Metanephros (tissue), 2 donors: ENCODE measurements around the gene SNX15. TPM values are rescaled to one million over a fixed set of nuclear protein-coding genes. Genes with fewer than 3 reads are reported as not detected.

Experiments used
- small RNA-seq: library from RNA; depleted of rRNA; stranded (forward); fragments of <200 nt; gene quantifications from one replicate; pipeline ENCODE3, GENCODE V24; 2014; ENCODE audit warnings: low replicate concordance
- total RNA-seq: library from RNA; depleted of rRNA; stranded (reverse); fragments of >200 nt; gene quantifications from one replicate; pipeline ENCODE4 v1.2.3, GENCODE V29; 2014

SNX15 gene
- 21.5 TPM for total RNA-seq

GRCh38 chr11:65027213-65028067 lies at the start of gene SNX15:
Gene SNX15, plus strand, starts transcription at chr11:65027439. Its CDS starts 99 bp downstream, at chr11:65027538.

GRCh38 chr11:64996710-64997380 lies 30.4 kb upstream of the SNX15 start, which contains the start of gene BATF2:
Gene BATF2, minus strand, starts transcription at chr11:64996971. Its CDS starts 57 bp downstream, at chr11:64996914.

GRCh38 chr11:65013888-65014725 lies 13.1 kb upstream of the SNX15 start, which contains the start of gene ARL2:
Gene ARL2, plus strand, starts transcription at chr11:65014160. Its CDS starts 48 bp downstream, at chr11:65014208.

GRCh38 chr11:65040847-65041622 lies 13.8 kb downstream of the SNX15 start, which contains the start of gene SAC3D1:
Gene SAC3D1, plus strand, starts transcription at chr11:65041210. Its CDS starts 83 bp downstream, at chr11:65041293.

GRCh38 chr11:65058419-65059054 lies 31.3 kb downstream of the SNX15 start, which contains the start of gene NAALADL1:
Gene NAALADL1, minus strand, starts transcription at chr11:65058553. Its CDS starts 32 bp downstream, at chr11:65058521.

GRCh38 chr11:65083834-65084597 lies 56.8 kb downstream of the SNX15 start, which contains the start of the genes CDCA5 and ZFPL1:
Gene CDCA5, minus strand, starts transcription at chr11:65084040. Its CDS starts 62 bp downstream, at chr11:65083978.
Gene ZFPL1, plus strand, starts transcription at chr11:65084222. Its CDS starts 477 bp downstream, at chr11:65084699.

Small RNAs within 50 kb of the gene (small RNA-seq; reads per million reads assigned to genes)
- gene MIR6879 (not detected), gene SNX15 (not detected)

Other genes starting within 250 kb of the SNX15 start
- gene SF1, start 248.9 kb upstream of the SNX15 start, total RNA-seq = 149 TPM
- 23.6 TPM for gene MAP4K2, start 224.2 kb upstream of the SNX15 start, total RNA-seq
- gene MEN1, start 216.9 kb upstream of the SNX15 start, total RNA-seq = 31.8 TPM
- gene CDC42BPG, start 182.8 kb upstream of the SNX15 start, total RNA-seq = 8.7 TPM
- gene EHD1, start 148.8 kb upstream of the SNX15 start, total RNA-seq = 62.8 TPM
- gene ATG2A, start 110.2 kb upstream of the SNX15 start, total RNA-seq = 31.4 TPM
- gene PPP2R5B, start 102.8 kb upstream of the SNX15 start, total RNA-seq = 14.4 TPM
- gene GPHA2, start 91.5 kb upstream of the SNX15 start, total RNA-seq = 1.3 TPM
- gene MAJIN, start 55.3 kb upstream of the SNX15 start, total RNA-seq = 0.70 TPM
- gene BATF2, start 30.5 kb upstream of the SNX15 start, total RNA-seq = 2.4 TPM
- gene ARL2, start 13.3 kb upstream of the SNX15 start, total RNA-seq = 91.7 TPM
- gene SAC3D1, start 13.8 kb downstream of the SNX15 start, total RNA-seq = 7.8 TPM
- gene NAALADL1, start 31.1 kb downstream of the SNX15 start, total RNA-seq = 20.2 TPM
- gene CDCA5, start 56.6 kb downstream of the SNX15 start, total RNA-seq = 6.4 TPM
- 29.6 TPM for gene ZFPL1, start 56.8 kb downstream of the SNX15 start, total RNA-seq
- gene VPS51, start 68.8 kb downstream of the SNX15 start, total RNA-seq = 421 TPM
- gene TM7SF2, start 84.4 kb downstream of the SNX15 start, total RNA-seq = 65.0 TPM
- gene ZNHIT2, start 90.3 kb downstream of the SNX15 start, total RNA-seq = 8.0 TPM
- gene FAU, start 94.7 kb downstream of the SNX15 start, total RNA-seq = 650 TPM
- 57.1 TPM for gene MRPL49, start 94.9 kb downstream of the SNX15 start, total RNA-seq
- 22.3 TPM for gene SYVN1, start 107.1 kb downstream of the SNX15 start, total RNA-seq
- not detected for gene SPDYC, start 142.8 kb downstream of the SNX15 start, total RNA-seq
- 142 TPM for gene CAPN1, start 154.5 kb downstream of the SNX15 start, total RNA-seq
- gene POLA2, start 234.5 kb downstream of the SNX15 start, total RNA-seq = 11.9 TPM